ENCODE data around the gene TRERF1.
"Not testable (repeated sequence)": the region's sequence is repeated elsewhere in the genome, so short reads cannot be mapped to it uniquely, and the experiment has no call there.

The TRERF1 gene

GRCh38 chr6:42451333-42452170 is at the start of gene TRERF1:
Gene TRERF1, minus strand, starts transcription at chr6:42451926. Its CDS starts 182,336 bp downstream, at chr6:42269590.
- peak; percentile 27 to 31 for DNase-seq (ENCODE audit: low read depth in 2 of 2)

GRCh38 chr6:42498473-42499128 is 46.9 kb upstream of the TRERF1 start:
- no peak for DNase-seq (ENCODE audit: low read depth in 2 of 2)

- DNase-seq (ENCODE audit: low read depth in 2 of 2) = no peak
These were observed 42.3 kb upstream of the TRERF1 start for GRCh38 chr6:42493914-42494539.

GRCh38 chr6:42488129-42488528 is 36.4 kb upstream of the TRERF1 start:
- no peak for DNase-seq (ENCODE audit: low read depth in 2 of 2)

- DNase-seq (ENCODE audit: low read depth in 2 of 2) = no peak
These were observed 32.5 kb upstream of the TRERF1 start for GRCh38 chr6:42484261-42484660.

- DNase-seq (ENCODE audit: low read depth in 2 of 2) = no peak
These were observed 30.4 kb upstream of the TRERF1 start for GRCh38 chr6:42482174-42482573.

GRCh38 chr6:42471714-42472113 is 20.0 kb upstream of the TRERF1 start:
- DNase-seq (ENCODE audit: low read depth in 2 of 2) = no peak

- no peak for DNase-seq (ENCODE audit: low read depth in 2 of 2)
These were observed 19.4 kb upstream of the TRERF1 start for GRCh38 chr6:42471142-42471541.

GRCh38 chr6:42468273-42468672 is 16.5 kb upstream of the TRERF1 start:
- no peak for DNase-seq (ENCODE audit: low read depth in 2 of 2)

- DNase-seq (ENCODE audit: low read depth in 2 of 2) = no peak
These were observed 15.9 kb upstream of the TRERF1 start for GRCh38 chr6:42467651-42468050.

GRCh38 chr6:42466470-42466869 is 14.7 kb upstream of the TRERF1 start:
- DNase-seq (ENCODE audit: low read depth in 2 of 2) = not testable (repeated sequence)

- no peak for DNase-seq (ENCODE audit: low read depth in 2 of 2)
These were observed 10.8 kb upstream of the TRERF1 start for GRCh38 chr6:42462474-42462972.

GRCh38 chr6:42460883-42461282 is 9.2 kb upstream of the TRERF1 start:
- DNase-seq (ENCODE audit: low read depth in 2 of 2) = no peak

- DNase-seq (ENCODE audit: low read depth in 2 of 2) = no peak
These were observed 8.2 kb upstream of the TRERF1 start for GRCh38 chr6:42459888-42460287.

- no peak for DNase-seq (ENCODE audit: low read depth in 2 of 2)
These were observed 2.7 kb upstream of the TRERF1 start for GRCh38 chr6:42454428-42454791.

GRCh38 chr6:42453654-42454427 is 2.1 kb upstream of the TRERF1 start:
- no peak for DNase-seq (ENCODE audit: low read depth in 2 of 2)

GRCh38 chr6:42453031-42453653 is 1.4 kb upstream of the TRERF1 start:
- peak; percentile 59 to 72 for DNase-seq (ENCODE audit: low read depth in 2 of 2)

- DNase-seq (ENCODE audit: low read depth in 2 of 2) = peak in 1 of 2 donors; percentile 36
These were observed 675 bp upstream of the TRERF1 start for GRCh38 chr6:42452171-42453030.

GRCh38 chr6:42450477-42451332 is 1.0 kb downstream of the TRERF1 start:
- no peak for DNase-seq (ENCODE audit: low read depth in 2 of 2)

Measured in stimulated activated CD4-positive, alpha-beta T cell treated with anti-CD3 and anti-CD28 coated beads, Interleukin-1b, Interleukin-23, amount 100 ng/mL, for 4 hours (primary cell).